A673 (cell line): Measurements from ENCODE around the gene TTLL11. TPM values are rescaled to one million over a fixed set of nuclear protein-coding genes. Genes with fewer than 3 reads are reported as not detected.

Source experiments
- BruUV-seq: library from RNA; stranded (reverse); fragments of 400-500 nt; replicated peaks from 2 replicates; lab custom pipeline; 2021; lab: Mats Ljungman, UMichigan
- CTCF ChIA-PET: fragments of 300-600 bp; sonication (Branson Sonifier 250); formaldehyde crosslinking; loops from one replicate; lab custom pipeline; 2022; ENCODE audit warnings: antibody characterized with exemption; lab: Charles Lee
- POLR2A ChIA-PET: fragments of 300-600 bp; sonication (Branson Sonifier 250); formaldehyde crosslinking; loops from one replicate; lab custom pipeline; 2022; ENCODE audit warnings: antibody characterized with exemption; ENCODE audit not compliant: low non-redundant PET; lab: Charles Lee
- DNase-seq: peaks from one replicate; pipeline ENCODE4 v3.0.0-alpha.2; 2015; ENCODE audit warnings: low spot score
- H3K27ac ChIP-seq: fragments of 200-600 bp; sonication (generic); 2 replicates; pipeline ENCODE4 v1.5.1; 2016; ENCODE audit warnings: mixed run types, low read depth, mild to moderate bottlenecking, mixed read lengths, antibody characterized with exemption, low read length; ENCODE audit not compliant: poor library complexity, severe bottlenecking
- H3K27me3 ChIP-seq: fragments of 200-600 bp; sonication (generic); replicated peaks from 2 replicates; pipeline ENCODE4 v1.6.1; 2017; ENCODE audit warnings: mixed run types, low read depth, mild to moderate bottlenecking, mixed read lengths, antibody characterized with exemption, low read length; ENCODE audit not compliant: insufficient read depth, poor library complexity
- H3K36me3 ChIP-seq: fragments of 200-600 bp; sonication (generic); 2 replicates; pipeline ENCODE4 v1.6.1; 2016; ENCODE audit warnings: mixed run types, mild to moderate bottlenecking, mixed read lengths, antibody characterized with exemption, low read length; ENCODE audit not compliant: insufficient read depth, poor library complexity, severe bottlenecking
- H3K4me1 ChIP-seq: fragments of 200-600 bp; sonication (generic); 2 replicates; pipeline ENCODE4 v1.6.1; 2017; ENCODE audit warnings: mixed run types, mild to moderate bottlenecking, mixed read lengths, antibody characterized with exemption, low read length; ENCODE audit not compliant: insufficient read depth, poor library complexity, severe bottlenecking
- H3K4me3 ChIP-seq: fragments of 200-600 bp; sonication (generic); 2 replicates; pipeline ENCODE4 v1.5.1; 2016; ENCODE audit warnings: low read depth, mixed run types, mild to moderate bottlenecking, mixed read lengths, low read length; ENCODE audit not compliant: poor library complexity, severe bottlenecking
- H3K9me3 ChIP-seq: fragments of 200-600 bp; sonication (generic); 2 replicates; pipeline ENCODE4 v1.6.1; 2016; ENCODE audit warnings: mixed run types, low read depth, mild to moderate bottlenecking, mixed read lengths, antibody characterized with exemption, low read length; ENCODE audit not compliant: poor library complexity, severe bottlenecking
- EZH2 ChIP-seq: fragments of 200-600 bp; sonication (generic); IDR thresholded peaks from 2 replicates; pipeline ENCODE4 v1.6.1; 2017; ENCODE audit warnings: borderline replicate concordance, low read depth, mild to moderate bottlenecking, mixed read lengths, antibody characterized with exemption, low read length; ENCODE audit not compliant: poor library complexity, severe bottlenecking
- intact Hi-C: fragments of 100-400 bp; cut with micrococcal nuclease; formaldehyde crosslinking; loops from one replicate; pipeline ENCODE4 v1.10.0; 2022; ENCODE audit not compliant: unreplicated experiment
- total RNA-seq: library from RNA; stranded (reverse); gene quantifications from 2 replicates; pipeline ENCODE4 v1.2.3, GENCODE V29; 2021
- TF ChIP-seq, protein P1 (sequence below): fragments of 300-800, 200-600 bp; sonication (generic); conservative IDR thresholded peaks from 2 replicates; pipeline ENCODE4 v1.5.1; 2017; ENCODE audit warnings: low read depth, mild to moderate bottlenecking, antibody characterized with exemption, low read length, moderate library complexity, mixed read lengths

The TTLL11 gene
- total RNA-seq, 1 experiment from 2014 or later, result 3.0 TPM

GRCh38 chr9:121962421-121962820, 130.7 kb downstream of the TTLL11 start:
- Histone ChIP-seq H3K4me3 (no peak overlapping the region), H3K4me1 (peaks cover 8% of the 10 kb centered on the region), H3K36me3 (no peaks in the 10 kb centered on the region), H3K27ac (no peak overlapping the region), H3K9me3 (no peaks in the 10 kb centered on the region), H3K27me3 (no peaks in the 10 kb centered on the region)
- DNase-seq, result no peak
- intact Hi-C loops, result no loop called here
- BruUV-seq, result no TSS peak
- TF ChIP-seq, protein P1, sequence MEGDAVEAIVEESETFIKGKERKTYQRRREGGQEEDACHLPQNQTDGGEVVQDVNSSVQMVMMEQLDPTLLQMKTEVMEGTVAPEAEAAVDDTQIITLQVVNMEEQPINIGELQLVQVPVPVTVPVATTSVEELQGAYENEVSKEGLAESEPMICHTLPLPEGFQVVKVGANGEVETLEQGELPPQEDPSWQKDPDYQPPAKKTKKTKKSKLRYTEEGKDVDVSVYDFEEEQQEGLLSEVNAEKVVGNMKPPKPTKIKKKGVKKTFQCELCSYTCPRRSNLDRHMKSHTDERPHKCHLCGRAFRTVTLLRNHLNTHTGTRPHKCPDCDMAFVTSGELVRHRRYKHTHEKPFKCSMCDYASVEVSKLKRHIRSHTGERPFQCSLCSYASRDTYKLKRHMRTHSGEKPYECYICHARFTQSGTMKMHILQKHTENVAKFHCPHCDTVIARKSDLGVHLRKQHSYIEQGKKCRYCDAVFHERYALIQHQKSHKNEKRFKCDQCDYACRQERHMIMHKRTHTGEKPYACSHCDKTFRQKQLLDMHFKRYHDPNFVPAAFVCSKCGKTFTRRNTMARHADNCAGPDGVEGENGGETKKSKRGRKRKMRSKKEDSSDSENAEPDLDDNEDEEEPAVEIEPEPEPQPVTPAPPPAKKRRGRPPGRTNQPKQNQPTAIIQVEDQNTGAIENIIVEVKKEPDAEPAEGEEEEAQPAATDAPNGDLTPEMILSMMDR, result no peak
- TF ChIP-seq EZH2, result no peak
- ChIA-PET CTCF (no interaction called here), POLR2A (no interaction called here)

GRCh38 chr9:121960665-121961064, 132.4 kb downstream of the TTLL11 start:
- no peaks in the 10 kb centered on the region for H3K9me3 ChIP-seq
- H3K4me1 ChIP-seq, result peaks cover 8% of the 10 kb centered on the region
- ChIA-PET CTCF (no interaction called here), POLR2A (no interaction called here)
- no peaks in the 10 kb centered on the region for H3K36me3 ChIP-seq
- H3K27ac ChIP-seq, result no peak overlapping the region
- H3K27me3 ChIP-seq, result no peaks in the 10 kb centered on the region
- intact Hi-C loops, result no loop called here
- no TSS peak for BruUV-seq
- TF ChIP-seq, protein P1, result no peak
- no peak for TF ChIP-seq EZH2
- no peak for DNase-seq
- H3K4me3 ChIP-seq, result no peak overlapping the region

GRCh38 chr9:121958530-121958929, 134.6 kb downstream of the TTLL11 start:
- H3K4me1 ChIP-seq, result peaks cover 4% of the 10 kb centered on the region
- H3K27ac ChIP-seq, result no peak overlapping the region
- intact Hi-C loops, result no loop called here
- no peaks in the 10 kb centered on the region for H3K9me3 ChIP-seq
- ChIA-PET CTCF (no interaction called here), POLR2A (no interaction called here)
- no peak overlapping the region for H3K4me3 ChIP-seq
- TF ChIP-seq EZH2, result no peak
- TF ChIP-seq, protein P1, result no peak
- H3K36me3 ChIP-seq, result no peaks in the 10 kb centered on the region
- DNase-seq, result no peak
- no peaks in the 10 kb centered on the region for H3K27me3 ChIP-seq
- BruUV-seq, result no TSS peak
